ENCODE measurements around the gene LOXL4. TPM values are rescaled to one million over a fixed set of nuclear protein-coding genes. Genes with fewer than 3 reads are reported as not detected.
"Not testable (repeated sequence)": the region's sequence is repeated elsewhere in the genome, so short reads cannot be mapped to it uniquely, and the experiment has no call there.

LOXL4 gene
- total RNA-seq, 4 donors from 2014 or later = 1.6 to 6.9 (median 4.7) TPM

DNA sequence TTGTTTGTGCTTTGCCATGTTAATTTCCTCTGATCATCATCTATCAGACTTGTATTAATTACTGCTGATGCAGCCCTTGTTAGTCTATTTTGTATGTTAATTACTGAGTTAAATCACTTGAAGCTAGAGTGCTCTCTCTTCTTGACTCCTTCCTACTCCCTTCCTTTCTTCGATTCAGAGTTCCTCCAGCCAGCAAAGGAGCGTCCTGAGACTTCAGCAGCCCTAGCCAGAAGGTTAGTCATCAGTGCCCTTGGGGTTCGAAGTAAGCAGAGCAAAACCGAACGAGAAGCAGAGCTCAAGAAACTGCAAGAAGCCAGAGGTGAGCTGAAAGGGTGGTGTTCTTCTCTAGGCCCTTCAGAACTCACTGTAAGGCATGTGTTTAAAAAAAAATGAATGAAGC, 32.1 kb downstream of the LOXL4 start:
- ATAC-seq (no peak), DNase-seq (no peak)
- no peaks in the 10 kb centered on the region for H3K27me3 ChIP-seq
- H3K4me3 ChIP-seq = no peak overlapping the region
- no peak for TF ChIP-seq CTCF (IDR thresholded peaks at IDR 0.05 in 4 of 5, conservative IDR thresholded peaks at IDR 0.05 in 1 of 5)
- TF ChIP-seq POLR2A (IDR thresholded peaks at IDR 0.05) = no peak
- no peak overlapping the region for H3K27ac ChIP-seq
- H3K36me3 ChIP-seq = peaks cover 0 to 30% of the 10 kb centered on the region in 2 donors
- in situ Hi-C loops (cut with MboI; ENCODE audit: low sequenced_read_pairs in 4 of 4) = no loop called here
- intact Hi-C loops (cut with DNase I; ENCODE audit: low total_unique reads) = no loop called here
- H3K9me3 ChIP-seq = no peaks in the 10 kb centered on the region
- no peaks in the 10 kb centered on the region for H3K4me1 ChIP-seq

DNA sequence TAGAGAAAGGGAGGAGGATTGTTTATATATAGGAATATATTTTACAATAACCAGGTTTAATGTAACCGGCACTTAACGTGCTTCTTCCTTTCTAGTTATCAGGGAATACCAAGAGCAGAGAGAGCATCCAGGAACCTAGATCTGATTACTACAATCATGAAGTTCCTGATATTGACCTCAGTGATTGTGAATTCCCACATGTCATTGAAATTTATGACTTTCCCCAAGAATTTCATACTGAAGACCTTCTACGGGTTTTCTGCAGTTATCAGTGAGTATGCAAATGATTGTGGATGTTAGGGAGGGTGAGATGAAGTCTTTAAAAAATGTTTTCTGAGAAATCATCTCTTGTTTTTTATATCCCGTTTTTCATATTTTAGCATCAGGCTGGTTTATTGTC, 36.6 kb downstream of the LOXL4 start:
- no peak overlapping the region for H3K4me3 ChIP-seq
- no peak for TF ChIP-seq CTCF (IDR thresholded peaks at IDR 0.05 in 4 of 5, conservative IDR thresholded peaks at IDR 0.05 in 1 of 5)
- no peak for TF ChIP-seq POLR2A (IDR thresholded peaks at IDR 0.05)
- H3K4me1 ChIP-seq = no peaks in the 10 kb centered on the region
- H3K27ac ChIP-seq = no peak overlapping the region
- no peak for DNase-seq
- in situ Hi-C loops (cut with MboI; ENCODE audit: low sequenced_read_pairs in 4 of 4) = no loop called here
- intact Hi-C loops (cut with DNase I; ENCODE audit: low total_unique reads) = no loop called here
- H3K9me3 ChIP-seq = no peaks in the 10 kb centered on the region
- ATAC-seq = no peak
- peaks cover 0 to 14% of the 10 kb centered on the region in 2 donors for H3K36me3 ChIP-seq
- no peaks in the 10 kb centered on the region for H3K27me3 ChIP-seq

DNA sequence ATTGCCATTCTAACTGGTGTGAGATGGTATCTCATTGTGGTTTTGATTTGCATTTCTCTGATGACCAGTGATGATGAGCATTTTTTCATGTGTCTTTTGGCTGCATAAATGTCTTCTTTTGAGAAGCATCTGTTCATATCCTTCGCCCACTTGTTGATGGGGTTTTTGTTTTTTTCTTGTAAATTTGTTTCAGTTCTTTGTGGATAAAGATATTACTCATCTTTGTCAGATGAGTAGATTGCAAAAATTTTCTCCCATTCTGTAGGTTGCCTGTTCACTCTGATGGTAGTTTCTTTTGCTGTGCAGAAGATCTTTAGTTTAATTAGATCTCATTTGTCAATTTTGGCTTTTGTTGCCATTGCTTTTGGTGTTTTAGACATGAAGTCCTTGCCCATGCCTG, 39.7 kb downstream of the LOXL4 start:
- DNase-seq; in situ Hi-C loops (cut with MboI; ENCODE audit: low sequenced_read_pairs in 4 of 4); H3K4me3 ChIP-seq; H3K4me1 ChIP-seq; H3K9me3 ChIP-seq; intact Hi-C loops (cut with DNase I; ENCODE audit: low total_unique reads); H3K36me3 ChIP-seq; ATAC-seq; H3K27me3 ChIP-seq; H3K27ac ChIP-seq: not testable (repeated sequence)

DNA sequence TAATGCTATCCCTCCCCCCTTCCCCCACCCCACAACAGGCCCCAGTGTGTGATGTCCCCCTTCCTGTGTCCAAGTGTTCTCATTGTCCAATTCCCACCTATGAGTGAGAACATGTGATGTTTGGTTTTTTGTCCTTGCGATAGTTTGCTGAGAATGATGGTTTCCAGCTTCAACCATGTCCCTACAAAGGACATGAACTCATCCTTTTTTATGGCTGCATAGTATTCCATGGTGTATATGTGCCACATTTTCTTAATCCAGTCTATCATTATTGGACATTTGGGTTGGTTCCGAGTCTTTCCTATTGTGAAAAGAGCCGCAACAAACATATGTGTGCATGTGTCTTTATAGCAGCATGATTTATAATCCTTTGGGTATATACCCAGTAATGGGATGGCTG, 40.3 kb downstream of the LOXL4 start:
- H3K27ac ChIP-seq; H3K4me1 ChIP-seq; H3K9me3 ChIP-seq; H3K27me3 ChIP-seq; DNase-seq; intact Hi-C loops (cut with DNase I; ENCODE audit: low total_unique reads); ATAC-seq; in situ Hi-C loops (cut with MboI; ENCODE audit: low sequenced_read_pairs in 4 of 4); H3K36me3 ChIP-seq; H3K4me3 ChIP-seq: not testable (repeated sequence)

GRCh38 chr10:98226508-98227144, 41.4 kb downstream of the LOXL4 start:
- Histone ChIP-seq H3K27me3 (no peaks in the 10 kb centered on the region), H3K4me1 (peaks cover 4 to 5% of the 10 kb centered on the region in 2 donors), H3K9me3 (no peaks in the 10 kb centered on the region), H3K4me3 (no peak overlapping the region), H3K27ac (no peak overlapping the region), H3K36me3 (no peaks in the 10 kb centered on the region)
- ATAC-seq (no peak), DNase-seq (no peak)
- in situ Hi-C loops (cut with MboI; ENCODE audit: low sequenced_read_pairs in 4 of 4) (no loop called here), intact Hi-C loops (cut with DNase I; ENCODE audit: low total_unique reads) (no loop called here)
- TF ChIP-seq CTCF (IDR thresholded peaks at IDR 0.05 in 4 of 5, conservative IDR thresholded peaks at IDR 0.05 in 1 of 5) (no peak), POLR2A (IDR thresholded peaks at IDR 0.05) (no peak)

GRCh38 chr10:98224996-98225395, 43.0 kb downstream of the LOXL4 start:
- no peak for ATAC-seq
- peaks cover 4 to 5% of the 10 kb centered on the region in 2 donors for H3K4me1 ChIP-seq
- H3K9me3 ChIP-seq = peaks cover 0 to 1% (median 0%) of the 10 kb centered on the region in 3 donors
- no peak for TF ChIP-seq CTCF (IDR thresholded peaks at IDR 0.05 in 4 of 5, conservative IDR thresholded peaks at IDR 0.05 in 1 of 5)
- TF ChIP-seq POLR2A (IDR thresholded peaks at IDR 0.05) = no peak
- H3K4me3 ChIP-seq = no peak overlapping the region
- no peak overlapping the region for H3K27ac ChIP-seq
- intact Hi-C loops (cut with DNase I; ENCODE audit: low total_unique reads) = no loop called here
- no peaks in the 10 kb centered on the region for H3K27me3 ChIP-seq
- in situ Hi-C loops (cut with MboI; ENCODE audit: low sequenced_read_pairs in 4 of 4) = no loop called here
- no peaks in the 10 kb centered on the region for H3K36me3 ChIP-seq
- no peak for DNase-seq
